ENCODE data around the gene PHACTR3.

Gene PHACTR3

GRCh38 chr20:59676851-59677182 lies 72.5 kb downstream of the PHACTR3 start:
- intact Hi-C loops (cut with DNase I; ENCODE audit: low total_unique reads), result no loop called here
- no peak for DNase-seq
- H3K9me3 ChIP-seq, result no peaks in the 10 kb centered on the region
- H3K4me3 ChIP-seq, result no peak overlapping the region
- H3K27ac ChIP-seq, result no peak overlapping the region
- H3K27me3 ChIP-seq, result peaks cover 0 to 33% of the 10 kb centered on the region in 2 donors
- no peaks in the 10 kb centered on the region for H3K4me1 ChIP-seq
- H3K36me3 ChIP-seq, result no peaks in the 10 kb centered on the region
- TF ChIP-seq CTCF (IDR thresholded peaks at IDR 0.05), result no peak

GRCh38 chr20:59677586-59677985 lies 73.2 kb downstream of the PHACTR3 start:
- Histone ChIP-seq H3K4me1 (no peaks in the 10 kb centered on the region), H3K36me3 (no peaks in the 10 kb centered on the region), H3K27ac (no peak overlapping the region), H3K9me3 (no peaks in the 10 kb centered on the region), H3K4me3 (no peak overlapping the region), H3K27me3 (peaks cover 0 to 33% of the 10 kb centered on the region in 2 donors)
- intact Hi-C loops (cut with DNase I; ENCODE audit: low total_unique reads), result no loop called here
- DNase-seq, result no peak
- TF ChIP-seq CTCF (IDR thresholded peaks at IDR 0.05), result no peak

- H3K36me3 ChIP-seq, result no peaks in the 10 kb centered on the region
- H3K9me3 ChIP-seq, result no peaks in the 10 kb centered on the region
- no peak for DNase-seq
- no peak overlapping the region for H3K27ac ChIP-seq
- intact Hi-C loops (cut with DNase I; ENCODE audit: low total_unique reads), result no loop called here
- no peaks in the 10 kb centered on the region for H3K4me1 ChIP-seq
- TF ChIP-seq CTCF (IDR thresholded peaks at IDR 0.05), result no peak
- H3K27me3 ChIP-seq, result peaks cover 0 to 33% of the 10 kb centered on the region in 2 donors
- H3K4me3 ChIP-seq, result no peak overlapping the region
Measured at GRCh38 chr20:59678288-59678687, 73.9 kb downstream of the PHACTR3 start.

- TF ChIP-seq CTCF (IDR thresholded peaks at IDR 0.05), result no peak
Measured at GRCh38 chr20:59678951-59679350, 74.6 kb downstream of the PHACTR3 start.

GRCh38 chr20:59680148-59680650 lies 75.9 kb downstream of the PHACTR3 start:
- no peaks in the 10 kb centered on the region for H3K4me1 ChIP-seq
- no peaks in the 10 kb centered on the region for H3K36me3 ChIP-seq
- no peak for DNase-seq
- no peak overlapping the region for H3K27ac ChIP-seq
- TF ChIP-seq CTCF (IDR thresholded peaks at IDR 0.05), result no peak
- peaks cover 0 to 31% of the 10 kb centered on the region in 2 donors for H3K27me3 ChIP-seq
- no peaks in the 10 kb centered on the region for H3K9me3 ChIP-seq
- intact Hi-C loops (cut with DNase I; ENCODE audit: low total_unique reads), result no loop called here
- H3K4me3 ChIP-seq, result no peak overlapping the region

More at GRCh38 chr20:59678951-59679350, 74.6 kb downstream of the PHACTR3 start:
- intact Hi-C loops (cut with DNase I; ENCODE audit: low total_unique reads), result no loop called here
- no peak overlapping the region for H3K27ac ChIP-seq
- no peaks in the 10 kb centered on the region for H3K36me3 ChIP-seq
- no peak for DNase-seq
- H3K9me3 ChIP-seq, result no peaks in the 10 kb centered on the region
- no peaks in the 10 kb centered on the region for H3K4me1 ChIP-seq
- H3K27me3 ChIP-seq, result peaks cover 0 to 33% of the 10 kb centered on the region in 2 donors
- H3K4me3 ChIP-seq, result no peak overlapping the region

GRCh38 chr20:59680852-59681251 lies 76.5 kb downstream of the PHACTR3 start:
- DNase-seq, result no peak
- no peak overlapping the region for H3K4me3 ChIP-seq
- H3K27ac ChIP-seq, result no peak overlapping the region
- no peaks in the 10 kb centered on the region for H3K9me3 ChIP-seq
- peaks cover 0 to 25% of the 10 kb centered on the region in 2 donors for H3K27me3 ChIP-seq
- intact Hi-C loops (cut with DNase I; ENCODE audit: low total_unique reads), result no loop called here
- TF ChIP-seq CTCF (IDR thresholded peaks at IDR 0.05), result no peak
- H3K4me1 ChIP-seq, result no peaks in the 10 kb centered on the region
- H3K36me3 ChIP-seq, result no peaks in the 10 kb centered on the region

Measured in tibial artery (tissue), 4 donors.